ENCODE results near the gene MAVS.

MAVS gene

DNA sequence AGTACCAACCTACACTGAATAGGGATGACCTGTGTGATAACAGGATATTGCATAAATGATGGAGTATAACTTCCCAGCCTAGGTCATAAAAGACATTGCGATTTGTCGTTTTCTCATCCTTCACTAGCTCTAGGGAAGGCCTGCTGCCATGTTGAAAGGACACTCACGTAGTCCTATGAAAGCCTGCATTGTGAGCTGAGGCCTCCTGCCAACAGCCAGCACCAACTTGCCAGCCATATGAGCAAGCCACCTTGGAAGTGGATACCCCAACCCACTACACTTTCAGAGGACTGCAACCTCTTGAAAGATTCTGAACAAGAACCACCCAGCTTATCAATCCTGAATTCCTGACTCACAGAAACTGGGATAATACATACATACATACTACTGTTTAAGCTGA lies 39.1 kb downstream of the MAVS start:
- no peak overlapping the region for H3K4me3 ChIP-seq (ENCODE audit: low read length)
- DNase-seq (ENCODE audit: low read depth): no peak
- TF ChIP-seq CTCF (IDR thresholded peaks at IDR 0.05; ENCODE audit: insufficient read depth, low read depth, low read length, missing control alignments): no peak

GRCh38 chr20:3887876-3888620 lies 41.4 kb downstream of the MAVS start:
- no peak for TF ChIP-seq CTCF (IDR thresholded peaks at IDR 0.05; ENCODE audit: insufficient read depth, low read depth, low read length, missing control alignments)
- peak overlapping the region; percentile 83 for H3K4me3 ChIP-seq (ENCODE audit: low read length)
- no peak for DNase-seq (ENCODE audit: low read depth)

DNA sequence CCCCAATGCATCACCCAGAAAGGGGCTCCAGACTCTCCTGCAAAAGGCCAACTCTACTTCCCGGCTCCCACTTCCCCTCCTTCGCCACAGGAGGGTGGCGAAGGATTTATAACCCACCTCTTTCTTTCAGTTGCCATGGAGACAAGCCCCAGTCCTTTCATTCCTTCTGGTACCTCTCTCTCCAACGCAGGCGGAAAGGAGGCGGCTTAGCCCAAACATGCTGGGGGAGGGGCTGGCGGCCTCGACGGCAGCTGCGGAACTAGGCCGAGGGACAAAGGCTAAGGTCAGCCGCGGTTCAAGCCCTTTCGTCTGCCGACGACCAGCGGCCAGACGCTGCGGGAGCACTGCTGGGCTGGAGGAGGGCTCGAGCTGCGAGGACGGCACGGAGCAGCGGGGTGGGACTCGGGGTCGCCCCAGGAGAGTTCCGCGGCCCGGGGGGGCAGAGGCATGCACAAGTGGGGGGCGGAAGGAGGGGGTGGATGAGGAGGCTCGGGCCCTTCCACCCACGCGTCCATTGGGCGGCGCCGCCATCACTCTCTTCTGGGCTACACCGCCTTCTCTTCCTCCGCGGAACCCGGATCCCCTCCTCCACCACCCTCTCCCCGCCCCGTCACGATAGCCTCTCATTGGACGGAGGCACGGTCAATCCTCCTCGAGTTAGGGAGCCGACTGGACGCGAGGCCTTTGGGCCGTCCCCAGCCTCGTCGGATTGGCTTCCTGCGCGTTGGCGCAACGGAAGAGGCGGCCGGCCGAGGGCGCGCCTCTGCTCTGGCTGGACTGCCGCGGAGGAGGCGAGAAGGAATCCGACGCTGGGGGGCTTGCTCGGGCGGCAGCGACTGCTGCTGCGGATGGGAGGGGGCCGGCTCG lies 42.2 kb downstream of the MAVS start, which contains the start of gene PANK2:
PANK2 (plus strand) TSS at position 766 of the 867 bp plus-strand sequence.
- H3K4me3 ChIP-seq (ENCODE audit: low read length): peak within 1 kb of the TSS; percentile 83
- peak; percentile 99 for DNase-seq (ENCODE audit: low read depth)
- TF ChIP-seq CTCF (IDR thresholded peaks at IDR 0.05; ENCODE audit: insufficient read depth, low read depth, low read length, missing control alignments): peak; percentile 26

- H3K4me3 ChIP-seq (ENCODE audit: low read length): peak overlapping the region; percentile 83
- DNase-seq (ENCODE audit: low read depth): no peak
- TF ChIP-seq CTCF (IDR thresholded peaks at IDR 0.05; ENCODE audit: insufficient read depth, low read depth, low read length, missing control alignments): no peak
Observed at GRCh38 chr20:3889489-3890397, 43.1 kb downstream of the MAVS start.

DNA sequence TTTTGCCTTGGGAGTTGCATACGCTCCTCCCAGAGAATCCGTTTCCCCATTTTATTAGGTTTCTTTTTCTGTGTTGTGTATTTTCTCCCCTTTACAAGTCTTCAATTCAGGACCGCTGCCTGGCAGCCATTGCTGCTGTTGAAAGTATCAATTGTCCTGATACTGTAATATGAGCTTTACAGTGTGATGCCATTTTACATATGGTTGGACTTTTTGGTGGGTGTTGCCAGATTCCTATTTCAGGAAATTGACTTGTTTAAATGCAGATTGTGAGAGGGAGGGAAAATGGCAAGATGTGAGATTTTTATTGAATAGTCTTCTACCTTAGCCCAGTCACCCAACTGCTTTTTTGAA lies 43.7 kb downstream of the MAVS start:
- no peak for TF ChIP-seq CTCF (IDR thresholded peaks at IDR 0.05; ENCODE audit: insufficient read depth, low read depth, low read length, missing control alignments)
- peak; percentile 38 for DNase-seq (ENCODE audit: low read depth)
- H3K4me3 ChIP-seq (ENCODE audit: low read length): peak overlapping the region; percentile 83

All from epithelial cell of esophagus (primary cell).